Astrocyte (in vitro differentiated cells and primary cell): ENCODE results near the gene BMP7. TPM values are rescaled to one million over a fixed set of nuclear protein-coding genes. Genes with fewer than 3 reads are reported as not detected.

Experiments used
- DNase-seq: peaks from one replicate; pipeline ENCODE4 v3.0.0-alpha.2; 2010; ENCODE audit warnings: low read depth
- FAIRE-seq: peaks from 2 replicates; lab custom pipeline; 2011; peaks lifted over from hg19 to GRCh38; lab: Jason Lieb, UNC
- H2AFZ ChIP-seq: 2 replicates; pipeline ENCODE4 v1.6.0; 2012; ENCODE audit warnings: low read depth, low read length, inconsistent platforms
- H3K27ac ChIP-seq: 2 replicates; pipeline ENCODE4 v1.5.1; 2011; ENCODE audit warnings: low read depth, low read length, inconsistent platforms
- H3K27me3 ChIP-seq: 2 replicates; pipeline ENCODE4 v1.6.0; 2011; ENCODE audit warnings: low read length, inconsistent platforms; ENCODE audit not compliant: insufficient read depth
- H3K36me3 ChIP-seq: 2 replicates; pipeline ENCODE4 v1.5.1; 2011; ENCODE audit warnings: low read length, inconsistent platforms; ENCODE audit not compliant: insufficient read depth
- H3K4me1 ChIP-seq: 2 replicates; pipeline ENCODE4 v1.5.1; 2011; ENCODE audit warnings: low read length, inconsistent platforms; ENCODE audit not compliant: insufficient read depth
- H3K4me2 ChIP-seq: 2 replicates; pipeline ENCODE4 v1.6.0; 2012; ENCODE audit warnings: low read length, inconsistent platforms
- H3K4me3 ChIP-seq: 2 replicates; pipeline ENCODE4 v1.5.1; 2011; ENCODE audit warnings: low read depth, mild to moderate bottlenecking, low read length, inconsistent platforms; ENCODE audit not compliant: insufficient read depth
- H3K79me2 ChIP-seq: 2 replicates; pipeline ENCODE4 v1.6.0; 2012; ENCODE audit warnings: mild to moderate bottlenecking, low read length, inconsistent platforms; ENCODE audit not compliant: insufficient read depth
- H3K9ac ChIP-seq: 2 replicates; pipeline ENCODE4 v1.6.0; 2012; ENCODE audit warnings: mild to moderate bottlenecking, low read length, inconsistent platforms
- H3K9me3 ChIP-seq: 2 replicates; pipeline ENCODE4 v1.5.1; 2012; ENCODE audit warnings: low read depth, mild to moderate bottlenecking, low read length, inconsistent platforms; ENCODE audit not compliant: insufficient read depth
- H4K20me1 ChIP-seq: 2 replicates; pipeline ENCODE4 v1.6.0; 2012; ENCODE audit warnings: low read length, inconsistent platforms; ENCODE audit not compliant: insufficient read depth
- H3K27ac Mint-ChIP-seq: one replicate; pipeline ENCODE4 v1.8.0; 2021; ENCODE audit warnings: mild to moderate bottlenecking, mixed read lengths; ENCODE audit not compliant: unreplicated experiment
- H3K27me3 Mint-ChIP-seq: one replicate; pipeline ENCODE4 v1.8.0; 2021; ENCODE audit warnings: low read depth, mixed read lengths; ENCODE audit not compliant: unreplicated experiment
- H3K36me3 Mint-ChIP-seq: one replicate; pipeline ENCODE4 v1.8.0; 2021; ENCODE audit warnings: low read depth, mixed read lengths; ENCODE audit not compliant: unreplicated experiment
- H3K4me1 Mint-ChIP-seq: one replicate; pipeline ENCODE4 v1.8.0; 2021; ENCODE audit warnings: low read depth, mixed read lengths; ENCODE audit not compliant: unreplicated experiment
- H3K4me3 Mint-ChIP-seq: one replicate; pipeline ENCODE4 v1.8.0; 2021; ENCODE audit warnings: mild to moderate bottlenecking, moderate library complexity, mixed read lengths; ENCODE audit not compliant: unreplicated experiment
- H3K9me3 Mint-ChIP-seq: one replicate; pipeline ENCODE4 v1.8.0; 2021; ENCODE audit warnings: mild to moderate bottlenecking, mixed read lengths; ENCODE audit not compliant: unreplicated experiment
- CTCF ChIP-seq: IDR thresholded peaks from 2 replicates; pipeline ENCODE4 v1.5.1; 2011; ENCODE audit warnings: low read depth, mild to moderate bottlenecking, inconsistent platforms, low read length, moderate library complexity; ENCODE audit not compliant: insufficient read depth
- EZH2 ChIP-seq: IDR thresholded peaks from 2 replicates; pipeline ENCODE4 v1.6.1; 2012; ENCODE audit warnings: mild to moderate bottlenecking, low read length, inconsistent platforms; ENCODE audit not compliant: insufficient read depth
- total RNA-seq: library from RNA; stranded (reverse); gene quantifications from 2 replicates; pipeline ENCODE4 v1.2.1, GENCODE V29; 2021

Gene BMP7
- total RNA-seq, 1 donor from 2014 or later = 15.3 TPM

- peaks cover 47% of the 10 kb centered on the region for H3K27me3 Mint-ChIP-seq
- H3K4me1 Mint-ChIP-seq = peaks cover 7% of the 10 kb centered on the region
- H2AFZ ChIP-seq = no peak overlapping the region
- FAIRE-seq (no peak), DNase-seq (no peak)
- no peaks in the 10 kb centered on the region for H3K9me3 ChIP-seq
- H3K9ac ChIP-seq = no peak overlapping the region
- H3K27ac ChIP-seq = no peak overlapping the region
- no peaks in the 10 kb centered on the region for H3K4me1 ChIP-seq
- H3K4me3 Mint-ChIP-seq = no peak overlapping the region
- H3K27me3 ChIP-seq = peaks cover 11% of the 10 kb centered on the region
- H3K4me3 ChIP-seq = no peak overlapping the region
- H3K9me3 Mint-ChIP-seq = peaks cover 11% of the 10 kb centered on the region
- H4K20me1 ChIP-seq = no peaks in the 10 kb centered on the region
- H3K79me2 ChIP-seq = no peaks in the 10 kb centered on the region
- no peaks in the 10 kb centered on the region for H3K36me3 Mint-ChIP-seq
- TF ChIP-seq EZH2 = no peak
- no peak for TF ChIP-seq CTCF
- no peak overlapping the region for H3K27ac Mint-ChIP-seq
- no peak overlapping the region for H3K4me2 ChIP-seq
- no peaks in the 10 kb centered on the region for H3K36me3 ChIP-seq
These were observed 136.2 kb downstream of the BMP7 start for GRCh38 chr20:57130160-57130772.

DNA sequence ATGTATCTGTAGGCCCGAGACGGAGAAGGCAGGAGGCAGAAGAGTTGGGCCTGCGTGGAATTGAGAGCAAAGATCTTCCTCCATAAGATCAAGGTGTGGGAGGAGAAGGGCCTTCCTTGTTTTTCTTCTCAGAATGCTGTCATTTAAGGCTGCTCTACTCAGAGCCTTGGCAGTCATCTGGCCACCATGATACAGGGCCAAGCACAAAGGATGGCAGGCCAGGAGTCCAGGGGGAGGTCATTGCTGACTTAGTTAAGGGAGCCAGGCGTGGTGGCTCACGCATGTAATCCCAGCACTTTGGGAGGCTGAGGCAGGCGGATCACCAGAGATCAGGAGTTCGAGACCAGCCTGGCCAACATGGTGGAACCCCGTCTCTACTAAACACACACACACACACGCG is 137.1 kb downstream of the BMP7 start:
- Mint-ChIP-seq H3K9me3 (peaks cover 5% of the 10 kb centered on the region), H3K4me1 (peaks cover 7% of the 10 kb centered on the region), H3K36me3 (no peaks in the 10 kb centered on the region), H3K27ac (no peak overlapping the region), H3K4me3 (no peak overlapping the region), H3K27me3 (peaks cover 46% of the 10 kb centered on the region)
- no peak for TF ChIP-seq CTCF
- TF ChIP-seq EZH2 = no peak
- no peaks in the 10 kb centered on the region for H3K4me1 ChIP-seq
- no peak overlapping the region for H3K4me3 ChIP-seq
- FAIRE-seq (no peak), DNase-seq (no peak)
- H3K79me2 ChIP-seq = no peaks in the 10 kb centered on the region
- H3K9me3 ChIP-seq = no peaks in the 10 kb centered on the region
- no peak overlapping the region for H3K4me2 ChIP-seq
- H3K36me3 ChIP-seq = no peaks in the 10 kb centered on the region
- no peak overlapping the region for H2AFZ ChIP-seq
- no peak overlapping the region for H3K27ac ChIP-seq
- no peaks in the 10 kb centered on the region for H4K20me1 ChIP-seq
- peaks cover 11% of the 10 kb centered on the region for H3K27me3 ChIP-seq
- no peak overlapping the region for H3K9ac ChIP-seq

- FAIRE-seq (no peak), DNase-seq (no peak)
- TF ChIP-seq EZH2 (no peak), CTCF (no peak)
- Histone ChIP-seq H3K9me3 (no peaks in the 10 kb centered on the region), H3K27ac (no peak overlapping the region), H3K27me3 (peaks cover 11% of the 10 kb centered on the region), H3K4me1 (no peaks in the 10 kb centered on the region), H3K4me2 (no peak overlapping the region), H3K79me2 (no peaks in the 10 kb centered on the region), H3K36me3 (no peaks in the 10 kb centered on the region), H3K9ac (no peak overlapping the region), H2AFZ (no peak overlapping the region), H3K4me3 (no peak overlapping the region), H4K20me1 (no peaks in the 10 kb centered on the region)
- Mint-ChIP-seq H3K27ac (no peak overlapping the region), H3K9me3 (peaks cover 7% of the 10 kb centered on the region), H3K4me3 (no peak overlapping the region), H3K36me3 (no peaks in the 10 kb centered on the region), H3K4me1 (peaks cover 7% of the 10 kb centered on the region), H3K27me3 (peaks cover 37% of the 10 kb centered on the region)
These were observed 138.2 kb downstream of the BMP7 start for GRCh38 chr20:57128044-57128757.
